A549 (cell line): ENCODE results near the gene SULT2A1. TPM values are rescaled to one million over a fixed set of nuclear protein-coding genes. Genes with fewer than 3 reads are reported as not detected.
A peak's percentile ranks its signal among the peaks of the same experiment; 100 is the strongest.
"Not testable (repeated sequence)": the region's sequence is repeated elsewhere in the genome, so short reads cannot be mapped to it uniquely, and the experiment has no call there.

Experiments
- ATAC-seq, 2 experiments: fragments of 200-7000 bp in 1 of 2; fragments of >200 bp in 1 of 2; cut with Nextera tagmentation in 1 of 2; cut with Tn5 transposase in 1 of 2; 3 replicates each; pipeline versions ENCODE4 v1.8.0 to v1.9.1; 2018 to 2020; ENCODE audit warnings: mild to moderate bottlenecking in 1 of 2, moderate library complexity in 1 of 2
- CTCF ChIA-PET: fragments of 300-600 bp; sonication (Branson Sonifier 250); formaldehyde crosslinking; extraction: SDS; loops from one replicate; lab custom pipeline; 2021; ENCODE audit warnings: antibody characterized with exemption, inconsistent platforms; lab: Yijun Ruan, JAX
- POLR2A ChIA-PET: fragments of 350-600 bp; formaldehyde crosslinking; extraction: SDS; loops from one replicate; lab custom pipeline; 2021; ENCODE audit warnings: antibody characterized with exemption, inconsistent platforms; lab: Yijun Ruan, JAX
- DNase-seq, 2 experiments: peaks; one replicate each; pipeline versions ENCODE4 v3.0.0 to v3.0.0-alpha.2; 2011 to 2016; ENCODE audit warnings: low read depth in 1 of 2, low spot score in 1 of 2
- FAIRE-seq: peaks from 2 replicates; lab custom pipeline; 2011; peaks lifted over from hg19 to GRCh38; lab: Jason Lieb, UNC
- H3K27ac ChIP-seq, 2 experiments: fragments of >200 bp; sonication (Bioruptor Twin); formaldehyde crosslinking; 3 replicates each; pipeline ENCODE4 v1.5.1; 2016 to 2017
- H3K4me1 ChIP-seq: fragments of >200 bp; sonication (Bioruptor Twin); formaldehyde crosslinking; 3 replicates; pipeline ENCODE4 v1.6.1; 2016
- H3K4me2 ChIP-seq: fragments of >200 bp; sonication (Bioruptor Twin); formaldehyde crosslinking; 3 replicates; pipeline ENCODE4 v1.6.1; 2016
- H3K4me3 ChIP-seq: fragments of >200 bp; sonication (Bioruptor Twin); formaldehyde crosslinking; 3 replicates; pipeline ENCODE4 v1.5.1; 2016
- H3K9me3 ChIP-seq: fragments of >200 bp; sonication (Bioruptor Twin); formaldehyde crosslinking; 3 replicates; pipeline ENCODE4 v1.6.1; 2016
- CBX2 ChIP-seq: fragments of 200-600 bp; sonication (generic); IDR thresholded peaks from 2 replicates; pipeline ENCODE4 v1.6.1; 2016; ENCODE audit warnings: low read depth, mild to moderate bottlenecking, borderline replicate concordance
- CBX8 ChIP-seq: fragments of 200-600 bp; sonication (generic); IDR thresholded peaks from 2 replicates; pipeline ENCODE4 v1.6.1; 2016
- CHD2 ChIP-seq: fragments of 150-350 bp; IDR thresholded peaks from 2 replicates; pipeline ENCODE4 v1.6.1; 2014; ENCODE audit warnings: low read length; ENCODE audit not compliant: partially characterized antibody
- CHD4 ChIP-seq: fragments of 200-600 bp; sonication (generic); IDR thresholded peaks from 2 replicates; pipeline ENCODE4 v1.6.1; 2016; ENCODE audit warnings: antibody characterized with exemption, mild to moderate bottlenecking, borderline replicate concordance
- E2F6 ChIP-seq: IDR thresholded peaks from 2 replicates; pipeline ENCODE4 v1.6.1; 2012; ENCODE audit warnings: low read depth, borderline replicate concordance
- FOSL2 ChIP-seq, 2 experiments: fragments of 450-650 bp in 1 of 2; fragments of >200 bp in 1 of 2; sonication (Bioruptor Twin) in 1 of 2; formaldehyde crosslinking; IDR thresholded peaks; 2 replicates each; pipeline versions ENCODE4 v1.5.0 to v1.6.1; 2016 to 2020; ENCODE audit warnings: mild to moderate bottlenecking in 1 of 2, moderate library complexity in 1 of 2
- GATA3 ChIP-seq: IDR thresholded peaks from 2 replicates; pipeline ENCODE4 v1.6.1; 2012; ENCODE audit warnings: borderline replicate concordance
- HEYL ChIP-seq: fragments of 250-450 bp; sonication (Bioruptor Pico); IDR thresholded peaks from 2 replicates; pipeline ENCODE4 v1.8.0; 2021; ENCODE audit warnings: mild to moderate bottlenecking, moderate library complexity
- HMGXB4 ChIP-seq: fragments of 250-450 bp; sonication (Bioruptor Pico); IDR thresholded peaks from 2 replicates; pipeline ENCODE4 v1.5.0; 2021; ENCODE audit warnings: mild to moderate bottlenecking, moderate library complexity, borderline replicate concordance
- HOXB13 ChIP-seq: fragments of 250-450 bp; sonication (Bioruptor Pico); IDR thresholded peaks from 2 replicates; pipeline ENCODE4 v1.5.0; 2020; ENCODE audit warnings: low read depth, mild to moderate bottlenecking, moderate library complexity
- KDM5A ChIP-seq: fragments of 200-600 bp; sonication (generic); IDR thresholded peaks from 2 replicates; pipeline ENCODE4 v1.6.1; 2016; ENCODE audit warnings: antibody characterized with exemption, mild to moderate bottlenecking
- MAFK ChIP-seq: fragments of 450-650 bp; IDR thresholded peaks from 2 replicates; pipeline ENCODE4 v1.6.1; 2014; ENCODE audit not compliant: partially characterized antibody
- MAX ChIP-seq: IDR thresholded peaks from 2 replicates; pipeline ENCODE4 v1.6.1; 2012
- NFE2L2 ChIP-seq: fragments of 150-350 bp; conservative IDR thresholded peaks from 2 replicates; pipeline ENCODE4 v1.6.1; 2014; ENCODE audit warnings: low read length
- PHF8 ChIP-seq: fragments of 200-600 bp; sonication (generic); IDR thresholded peaks from 2 replicates; pipeline ENCODE4 v1.6.1; 2016; ENCODE audit warnings: low read depth, mild to moderate bottlenecking, antibody characterized with exemption, moderate library complexity, borderline replicate concordance
- POLR2A ChIP-seq: IDR thresholded peaks from 2 replicates; pipeline ENCODE4 v1.6.1; 2012; ENCODE audit warnings: mild to moderate bottlenecking, low read length
- RAD21 ChIP-seq, 2 experiments: fragments of >200 bp in 1 of 2; sonication (Bioruptor Twin) in 1 of 2; formaldehyde crosslinking in 1 of 2; IDR thresholded peaks in 1 of 2; conservative IDR thresholded peaks in 1 of 2; 2 replicates in 1 of 2; 3 replicates in 1 of 2; pipeline ENCODE4 v1.6.1; 2012 to 2018; ENCODE audit warnings: inconsistent platforms in 1 of 2
- RARB ChIP-seq: fragments of 250-450 bp; sonication (Bioruptor Pico); IDR thresholded peaks from 2 replicates; pipeline ENCODE4 v1.8.0; 2021; ENCODE audit warnings: mild to moderate bottlenecking, moderate library complexity
- RCOR1 ChIP-seq: fragments of 150-350 bp; IDR thresholded peaks from 2 replicates; pipeline ENCODE4 v1.6.1; 2014; ENCODE audit warnings: antibody characterized with exemption, low read length, low read depth
- RFX5 ChIP-seq: fragments of 450-650 bp; IDR thresholded peaks from 2 replicates; pipeline ENCODE4 v1.7.1; 2014; ENCODE audit warnings: antibody characterized with exemption, mild to moderate bottlenecking, moderate library complexity
- USF2 ChIP-seq: fragments of 450-650 bp; IDR thresholded peaks from 2 replicates; pipeline ENCODE4 v1.6.1; 2014; ENCODE audit warnings: antibody characterized with exemption
- ZNF302 ChIP-seq: fragments of 250-450 bp; sonication (Bioruptor Pico); IDR thresholded peaks from 2 replicates; pipeline ENCODE4 v1.9.0; 2021; ENCODE audit warnings: inconsistent platforms, mild to moderate bottlenecking, moderate library complexity
- ZSCAN20 ChIP-seq: fragments of 250-450 bp; sonication (Bioruptor Pico); IDR thresholded peaks from 2 replicates; pipeline ENCODE4 v1.8.0; 2022; ENCODE audit warnings: mild to moderate bottlenecking, moderate library complexity
- WGBS: methylation state at CpG from one replicate; pipeline ENCODE4 v1.1.6; 2017; ENCODE audit errors: missing lambda C conversion rate; 5-methylcytosine and 5-hydroxymethylcytosine counted together
- polyA plus RNA-seq, 4 experiments: library from polyadenylated mRNA; depleted of rRNA in 3 of 4; stranded (reverse); fragments of >200 nt; fragmentation: RNase III in 1 of 4; extraction: RNeasy Plus Mini Kit Qiagen cat#74134 plus additional on column Dnase treatment in 1 of 4; gene quantifications; 2 replicates in 3 of 4; 3 replicates in 1 of 4; pipeline ENCODE4 v1.2.3, GENCODE V29; 2011 to 2017

Gene SULT2A1
- polyA plus RNA-seq, 2 of the 4 experiments (the other 2 are of a cell fraction), result not detected

GRCh38 chr19:47858231-47858630, 27.9 kb downstream of the SULT2A1 start:
- 0 out of 3 replicates have a peak overlapping the region, but pooled peaks have one; percentile 31 for H3K4me2 ChIP-seq

GRCh38 chr19:47854459-47854858, 31.7 kb downstream of the SULT2A1 start:
- ATAC-seq (no peak), DNase-seq (no peak), FAIRE-seq (no peak)
- H3K9me3 ChIP-seq, result no peaks in the 10 kb centered on the region
- H3K4me1 ChIP-seq, result peaks cover 8% of the 10 kb centered on the region
- ChIA-PET CTCF (interaction anchor here (1.4 to 22.4 kb wide), 2 partner anchors 11 to 40 kb away, joined by 3 to 330 read pairs; no protein-coding TSS in a partner anchor), POLR2A (no interaction called here)
- 47% methylated on average over 4 of the region's 4 CpGs for WGBS
- H3K4me3 ChIP-seq, result no peak overlapping the region
- no peak for TF ChIP-seq CHD2
- H3K4me2 ChIP-seq, result no peak overlapping the region
- no peak overlapping the region for H3K27ac ChIP-seq

More at GRCh38 chr19:47858231-47858630, 27.9 kb downstream of the SULT2A1 start:
- not testable (repeated sequence) for H3K4me3 ChIP-seq, FAIRE-seq, H3K4me1 ChIP-seq, H3K9me3 ChIP-seq
- ChIA-PET CTCF (interaction anchor here (1.7 to 22.4 kb wide), 3 partner anchors 7 to 14 kb away, joined by 5 to 330 read pairs (median 16); no protein-coding TSS in a partner anchor), POLR2A (interaction anchor here (0.9 kb wide), 1 partner anchor 8 kb away, joined by 6 read pairs; no protein-coding TSS in a partner anchor)
- 16% methylated on average over 9 of the region's 9 CpGs for WGBS
- DNase-seq (peak; percentile 54 to 57), ATAC-seq (peak; percentile 33 to 69; a peak in 3 of 6 replicates)
- TF ChIP-seq FOSL2 (IDR thresholded peaks at IDR 0.05) (peak; percentile 41; the same call in 1 of the 2 replicates), FOSL2 (CRISPR knock-in tag; IDR thresholded peaks at IDR 0.05) (peak; percentile 94), E2F6 (0 out of 2 replicates have a peak, but pooled peaks have one; percentile 24)
- H3K27ac ChIP-seq, result peak overlapping the region in 1 of 2 experiments; percentile 25; a peak in 1 of 6 replicates

GRCh38 chr19:47853003-47853402, 33.1 kb downstream of the SULT2A1 start:
- 65% methylated on average over 5 of the region's 5 CpGs for WGBS
- Histone ChIP-seq H3K27ac (no peak overlapping the region), H3K4me3 (no peak overlapping the region), H3K9me3 (no peaks in the 10 kb centered on the region)
- CTCF ChIA-PET, result interaction anchor here (0.8 to 22.4 kb wide), 5 partner anchors 13 to 416 kb away, joined by 3 to 330 read pairs (median 5); no protein-coding TSS in a partner anchor
- TF ChIP-seq CBX2 (no peak), USF2 (no peak), RFX5 (no peak), RCOR1 (no peak), KDM5A (no peak), FOSL2 (IDR thresholded peaks at IDR 0.05) (no peak), FOSL2 (CRISPR knock-in tag; IDR thresholded peaks at IDR 0.05) (no peak), HEYL (no peak)
- TF ChIP-seq, all 56 proteins: peak for 0
- ATAC-seq (no peak), DNase-seq (no peak), FAIRE-seq (no peak)
- POLR2A ChIA-PET, result no interaction called here
- peaks cover 2% of the 10 kb centered on the region for H3K4me1 ChIP-seq
- no peak overlapping the region for H3K4me2 ChIP-seq

GRCh38 chr19:47848823-47849473, 37.2 kb downstream of the SULT2A1 start:
- FAIRE-seq, result peak; percentile 43
- peak overlapping the region; percentile 59 for H3K4me2 ChIP-seq
- peak; percentile 65 to 73; a peak in 5 of 6 replicates for ATAC-seq
- peak overlapping the region; percentile 36 for H3K4me3 ChIP-seq
- 4% methylated on average over 21 of the region's 22 CpGs for WGBS
- H3K27ac ChIP-seq, result peak overlapping the region in 1 of 2 experiments; percentile 80; a peak in 3 of 6 replicates
- no peaks in the 10 kb centered on the region for H3K4me1 ChIP-seq
- H3K9me3 ChIP-seq, result no peaks in the 10 kb centered on the region
- ChIA-PET POLR2A (interaction anchor here (0.6 kb wide), 1 partner anchor 1026 kb away, joined by 3 read pairs; no protein-coding TSS in a partner anchor), CTCF (interaction anchor here (0.7 to 22.4 kb wide), 28 partner anchors 9 to 429 kb away, joined by 3 to 330 read pairs (median 4); partner anchors contain the start of gene CRX)
- peak; percentile 47 to 82 for DNase-seq
- TF ChIP-seq POLR2A (no peak), GATA3 (no peak), HMGXB4 (CRISPR knock-in tag) (no peak), E2F6 (no peak), ZNF302 (CRISPR knock-in tag) (no peak), NFE2L2 (no peak), ZSCAN20 (CRISPR knock-in tag) (no peak), CBX8 (no peak), MAX (no peak), CHD4 (no peak), HEYL (no peak), PHF8 (no peak), CHD2 (no peak), MAFK (no peak), RAD21 (conservative IDR thresholded peaks at IDR 0.05 in 1 of 2, IDR thresholded peaks at IDR 0.05 in 1 of 2) (peak; percentile 32 to 33; a peak in 4 of 5 replicates), HOXB13 (no peak), FOSL2 (IDR thresholded peaks at IDR 0.05) (no peak), FOSL2 (CRISPR knock-in tag; IDR thresholded peaks at IDR 0.05) (no peak), RARB (CRISPR knock-in tag) (no peak)
